NCI-H2107 treated with DMSO at 0.1 percent for 48 hours (cell line): ENCODE data around the gene ABCC3.
A peak's percentile ranks its signal among the peaks of the same experiment; 100 is the strongest.

Experiments used
- DNase-seq: peaks from one replicate; lab custom pipeline; 2025; ENCODE audit not compliant: unreplicated experiment; lab: John Stamatoyannopoulos, UW

The ABCC3 gene

GRCh38 chr17:50641357-50641756, 6.7 kb downstream of the ABCC3 start:
- no peak for DNase-seq

- DNase-seq: no peak
Measured at GRCh38 chr17:50642071-50642721, 7.5 kb downstream of the ABCC3 start.

- DNase-seq: no peak
Measured at GRCh38 chr17:50642722-50643656, 8.3 kb downstream of the ABCC3 start.

- DNase-seq: no peak
Measured at GRCh38 chr17:50645748-50646682, 11.3 kb downstream of the ABCC3 start.

- DNase-seq: no peak
Measured at GRCh38 chr17:50647187-50647586, 12.5 kb downstream of the ABCC3 start.

GRCh38 chr17:50649042-50649908, 14.6 kb downstream of the ABCC3 start:
- no peak for DNase-seq

GRCh38 chr17:50651661-50652060, 17.0 kb downstream of the ABCC3 start:
- no peak for DNase-seq

GRCh38 chr17:50653738-50654137, 19.1 kb downstream of the ABCC3 start:
- no peak for DNase-seq

GRCh38 chr17:50656509-50656908, 21.8 kb downstream of the ABCC3 start:
- no peak for DNase-seq

- DNase-seq: no peak
Measured at GRCh38 chr17:50657054-50657453, 22.4 kb downstream of the ABCC3 start.

- no peak for DNase-seq
Measured at GRCh38 chr17:50657627-50658026, 22.9 kb downstream of the ABCC3 start.

GRCh38 chr17:50658616-50659015, 23.9 kb downstream of the ABCC3 start:
- DNase-seq: no peak

- no peak for DNase-seq
Measured at GRCh38 chr17:50659179-50659578, 24.5 kb downstream of the ABCC3 start.

- DNase-seq: no peak
Measured at GRCh38 chr17:50660042-50660886, 25.6 kb downstream of the ABCC3 start.

- DNase-seq: no peak
Measured at GRCh38 chr17:50660887-50661345, 26.2 kb downstream of the ABCC3 start.

GRCh38 chr17:50661348-50661747, 26.7 kb downstream of the ABCC3 start:
- no peak for DNase-seq

GRCh38 chr17:50661795-50662391, 27.2 kb downstream of the ABCC3 start:
- DNase-seq: peak; percentile 25

GRCh38 chr17:50662632-50663225, 28.0 kb downstream of the ABCC3 start:
- no peak for DNase-seq
